PC-9 (cell line): ENCODE results near the gene CLBA1. TPM values are rescaled to one million over a fixed set of nuclear protein-coding genes. Genes with fewer than 3 reads are reported as not detected.

ENCODE experiments used
- BruUV-seq: library from RNA; stranded (reverse); fragments of 400-500 nt; replicated peaks from 2 replicates; lab custom pipeline; 2021; lab: Mats Ljungman, UMichigan
- CTCF ChIA-PET: fragments of 300-600 bp; sonication (Branson Sonifier 250); formaldehyde crosslinking; loops from one replicate; lab custom pipeline; 2022; ENCODE audit warnings: antibody characterized with exemption; lab: Charles Lee
- POLR2A ChIA-PET: fragments of 300-600 bp; sonication (Branson Sonifier 250); formaldehyde crosslinking; loops from one replicate; lab custom pipeline; 2022; ENCODE audit warnings: antibody characterized with exemption; ENCODE audit not compliant: unreplicated experiment; lab: Charles Lee
- DNase-seq, 2 experiments: peaks; one replicate each; pipeline versions ENCODE4 v3.0.0 to v3.0.0-alpha.2; 2015 to 2022; ENCODE audit warnings: mixed read lengths in 1 of 2
- H2AFZ ChIP-seq: fragments of 200-600 bp; sonication (generic); 2 replicates; pipeline ENCODE4 v1.8.1; 2017; ENCODE audit warnings: antibody characterized with exemption
- H3F3A ChIP-seq: fragments of 200-600 bp; sonication (generic); 2 replicates; pipeline ENCODE4 v1.8.1; 2017; ENCODE audit warnings: antibody characterized with exemption, mild to moderate bottlenecking, low read depth; ENCODE audit not compliant: insufficient read depth
- H3K27ac ChIP-seq: fragments of 200-600 bp; sonication (generic); 2 replicates; pipeline ENCODE4 v1.6.1; 2016; ENCODE audit warnings: mixed run types
- H3K27me3 ChIP-seq: fragments of 200-600 bp; sonication (generic); 2 replicates; pipeline ENCODE4 v1.6.1; 2016; ENCODE audit warnings: low read depth, mixed run types; ENCODE audit not compliant: insufficient read depth
- H3K36me3 ChIP-seq: fragments of 200-600 bp; sonication (generic); 2 replicates; pipeline ENCODE4 v1.6.1; 2016; ENCODE audit warnings: low read depth, mixed run types
- H3K4me1 ChIP-seq: fragments of 200-600 bp; sonication (generic); replicated peaks from 2 replicates; pipeline ENCODE4 v1.6.1; 2016; ENCODE audit warnings: mixed run types; ENCODE audit not compliant: insufficient read depth
- H3K4me2 ChIP-seq: fragments of 200-600 bp; sonication (generic); 2 replicates; pipeline ENCODE4 v1.6.1; 2017; ENCODE audit warnings: mixed run types
- H3K4me3 ChIP-seq: fragments of 200-600 bp; sonication (generic); 2 replicates; pipeline ENCODE4 v1.6.1; 2016; ENCODE audit warnings: mixed run types
- H3K79me2 ChIP-seq: fragments of 200-600 bp; sonication (generic); 2 replicates; pipeline ENCODE4 v1.6.1; 2017; ENCODE audit warnings: low read depth, mixed run types
- H3K9me2 ChIP-seq: fragments of 200-600 bp; sonication (generic); 2 replicates; pipeline ENCODE4 v1.8.1; 2017; ENCODE audit warnings: mild to moderate bottlenecking; ENCODE audit not compliant: insufficient read depth
- H3K9me3 ChIP-seq: fragments of 200-600 bp; sonication (generic); 2 replicates; pipeline ENCODE4 v1.8.1; 2016; ENCODE audit warnings: low read depth; ENCODE audit not compliant: insufficient read depth
- H4K20me1 ChIP-seq: fragments of 200-600 bp; sonication (generic); 2 replicates; pipeline ENCODE4 v1.8.1; 2017; ENCODE audit not compliant: insufficient read depth
- EZH2 ChIP-seq: fragments of 200-600 bp; sonication (generic); IDR thresholded peaks from 2 replicates; pipeline ENCODE4 v1.8.0; 2017; ENCODE audit warnings: antibody characterized with exemption, low read depth
- intact Hi-C: fragments of 100-400 bp; cut with micrococcal nuclease; formaldehyde crosslinking; loops from one replicate; pipeline ENCODE4 v1.10.0; 2022; ENCODE audit not compliant: unreplicated experiment
- total RNA-seq: library from RNA; stranded (reverse); gene quantifications from 2 replicates; pipeline ENCODE4 v1.2.3, GENCODE V29; 2021
- TF ChIP-seq, protein P1 (sequence below): fragments of 200-600 bp; sonication (generic); conservative IDR thresholded peaks from 2 replicates; pipeline ENCODE4 v1.6.1; 2017; ENCODE audit warnings: mixed run types, antibody characterized with exemption, mild to moderate bottlenecking, moderate library complexity

CLBA1 gene
- total RNA-seq, 1 experiment from 2014 or later: 12.6 TPM

DNA sequence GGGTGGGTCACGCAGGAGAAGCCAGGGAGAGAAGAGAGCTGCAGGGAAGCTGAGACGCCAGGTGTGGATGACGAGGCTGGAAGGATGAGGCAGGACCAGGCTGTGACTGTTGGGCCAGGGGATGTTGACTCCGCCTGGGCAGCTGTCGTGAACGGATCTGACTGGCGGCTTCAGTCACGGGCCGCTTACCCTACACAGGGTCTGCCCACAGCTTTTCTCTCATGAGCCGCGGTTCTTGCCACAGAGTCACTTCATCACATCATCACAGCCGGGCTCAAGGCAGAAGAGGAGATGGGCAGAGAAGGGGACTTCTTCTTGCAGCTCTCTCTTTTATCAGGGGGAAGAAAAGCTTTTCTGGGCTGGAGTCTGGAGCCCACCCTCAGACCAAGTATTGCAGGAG is 7.7 kb downstream of the CLBA1 start:
- TF ChIP-seq, protein P1, sequence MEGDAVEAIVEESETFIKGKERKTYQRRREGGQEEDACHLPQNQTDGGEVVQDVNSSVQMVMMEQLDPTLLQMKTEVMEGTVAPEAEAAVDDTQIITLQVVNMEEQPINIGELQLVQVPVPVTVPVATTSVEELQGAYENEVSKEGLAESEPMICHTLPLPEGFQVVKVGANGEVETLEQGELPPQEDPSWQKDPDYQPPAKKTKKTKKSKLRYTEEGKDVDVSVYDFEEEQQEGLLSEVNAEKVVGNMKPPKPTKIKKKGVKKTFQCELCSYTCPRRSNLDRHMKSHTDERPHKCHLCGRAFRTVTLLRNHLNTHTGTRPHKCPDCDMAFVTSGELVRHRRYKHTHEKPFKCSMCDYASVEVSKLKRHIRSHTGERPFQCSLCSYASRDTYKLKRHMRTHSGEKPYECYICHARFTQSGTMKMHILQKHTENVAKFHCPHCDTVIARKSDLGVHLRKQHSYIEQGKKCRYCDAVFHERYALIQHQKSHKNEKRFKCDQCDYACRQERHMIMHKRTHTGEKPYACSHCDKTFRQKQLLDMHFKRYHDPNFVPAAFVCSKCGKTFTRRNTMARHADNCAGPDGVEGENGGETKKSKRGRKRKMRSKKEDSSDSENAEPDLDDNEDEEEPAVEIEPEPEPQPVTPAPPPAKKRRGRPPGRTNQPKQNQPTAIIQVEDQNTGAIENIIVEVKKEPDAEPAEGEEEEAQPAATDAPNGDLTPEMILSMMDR: no peak
- TF ChIP-seq EZH2: no peak
- Histone ChIP-seq H3F3A (peaks cover 21% of the 10 kb centered on the region; the same call in 1 of the 2 replicates), H3K9me3 (no peaks in the 10 kb centered on the region), H3K9me2 (no peaks in the 10 kb centered on the region), H3K27me3 (no peaks in the 10 kb centered on the region), H3K79me2 (no peaks in the 10 kb centered on the region), H3K27ac (no peak overlapping the region), H3K4me1 (no peaks in the 10 kb centered on the region), H3K36me3 (peaks cover 4% of the 10 kb centered on the region; the same call in 1 of the 2 replicates), H2AFZ (no peak overlapping the region), H3K4me2 (no peak overlapping the region), H3K4me3 (no peak overlapping the region), H4K20me1 (0 out of 2 replicates have a peak, but pooled peaks cover 7% of the 10 kb centered on the region)
- no TSS peak for BruUV-seq
- no peak for DNase-seq
- ChIA-PET POLR2A (no interaction called here), CTCF (no interaction called here)
- intact Hi-C loops: no loop called here

DNA sequence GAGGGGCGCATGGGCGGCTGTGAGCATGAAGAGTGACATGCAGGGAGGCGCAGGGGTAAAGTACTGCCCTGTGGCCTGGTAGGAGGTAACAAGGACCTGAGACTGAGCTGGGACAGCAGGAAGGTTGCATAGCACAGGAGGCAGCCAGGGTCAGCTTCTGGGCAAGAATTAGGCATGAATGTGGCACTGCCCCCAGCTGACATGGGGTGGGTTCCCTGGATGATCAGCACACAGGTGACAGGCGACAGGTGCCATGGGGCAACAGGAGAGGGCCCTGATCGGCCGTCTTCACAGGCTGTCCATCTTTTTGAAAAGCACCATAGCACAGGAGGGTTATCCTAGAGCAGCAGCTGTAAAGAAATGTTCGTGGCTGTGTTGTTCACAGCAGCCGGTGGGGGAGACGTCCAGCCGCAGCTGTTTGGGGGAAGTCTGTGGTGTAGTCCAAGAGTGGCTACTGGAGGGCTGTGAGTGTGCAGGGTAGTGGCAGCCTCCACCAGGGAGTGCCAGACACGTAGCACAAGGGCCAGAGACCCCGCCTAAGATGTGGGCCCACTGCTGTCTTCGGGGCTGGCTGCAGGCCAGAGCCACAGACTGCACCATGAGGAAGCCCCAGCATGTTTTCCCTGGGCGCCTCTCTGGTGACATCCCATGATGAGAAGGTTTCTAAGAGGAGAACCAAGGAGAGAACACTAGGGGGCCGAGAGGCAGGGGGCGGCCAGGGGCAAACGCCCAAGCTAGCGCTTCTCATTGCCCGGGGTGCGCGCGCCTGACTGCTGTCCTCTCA is 8.4 kb downstream of the CLBA1 start:
- Histone ChIP-seq H3K9me2 (no peaks in the 10 kb centered on the region), H3K9me3 (no peaks in the 10 kb centered on the region), H3K4me2 (no peak overlapping the region), H3K36me3 (peaks cover 4% of the 10 kb centered on the region; the same call in 1 of the 2 replicates), H2AFZ (no peak overlapping the region), H3K4me3 (no peak overlapping the region), H3K79me2 (no peaks in the 10 kb centered on the region), H3K27ac (no peak overlapping the region), H4K20me1 (0 out of 2 replicates have a peak, but pooled peaks cover under 1% of the 10 kb centered on the region), H3F3A (peaks cover 21% of the 10 kb centered on the region; the same call in 1 of the 2 replicates), H3K4me1 (no peaks in the 10 kb centered on the region), H3K27me3 (no peaks in the 10 kb centered on the region)
- intact Hi-C loops: no loop called here
- no TSS peak for BruUV-seq
- no peak for TF ChIP-seq EZH2
- TF ChIP-seq, protein P1: no peak
- POLR2A ChIA-PET: no interaction called here
- CTCF ChIA-PET: no interaction called here
- DNase-seq: no peak

DNA sequence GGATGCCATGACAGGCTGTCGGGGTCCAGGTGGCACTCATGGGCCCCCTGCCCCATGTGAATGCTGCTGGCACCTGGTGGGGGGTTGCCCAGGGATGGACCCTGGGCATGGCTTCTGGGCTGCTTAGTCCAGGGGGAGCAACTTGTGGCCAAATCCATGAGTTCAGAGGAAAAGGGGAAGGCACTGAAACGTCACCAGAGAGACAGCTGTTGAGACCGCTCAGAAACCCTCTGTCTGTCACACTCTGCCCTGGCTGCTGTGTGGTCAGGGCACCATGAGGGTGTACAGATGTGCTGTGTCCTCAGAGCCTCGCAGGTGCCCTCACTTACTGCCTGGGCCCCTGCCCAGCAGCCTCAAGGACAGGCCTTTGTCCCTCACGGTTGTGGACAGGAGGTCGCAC is 9.4 kb downstream of the CLBA1 start:
- Histone ChIP-seq H3K4me1 (no peaks in the 10 kb centered on the region), H3K9me3 (no peaks in the 10 kb centered on the region), H3K4me3 (no peak overlapping the region), H3F3A (peaks cover 21% of the 10 kb centered on the region; the same call in 1 of the 2 replicates), H4K20me1 (no peaks in the 10 kb centered on the region), H3K27me3 (no peaks in the 10 kb centered on the region), H3K36me3 (peaks cover 11% of the 10 kb centered on the region; the same call in 1 of the 2 replicates), H2AFZ (no peak overlapping the region), H3K27ac (no peak overlapping the region), H3K79me2 (no peaks in the 10 kb centered on the region), H3K4me2 (no peak overlapping the region), H3K9me2 (no peaks in the 10 kb centered on the region)
- no TSS peak for BruUV-seq
- POLR2A ChIA-PET: no interaction called here
- DNase-seq: no peak
- TF ChIP-seq, protein P1: no peak
- no peak for TF ChIP-seq EZH2
- intact Hi-C loops: no loop called here
- CTCF ChIA-PET: no interaction called here
